Peyer's patch (tissue), 4 donors: Measurements from ENCODE around the gene CHAD.
"Not testable (repeated sequence)": the region's sequence is repeated elsewhere in the genome, so short reads cannot be mapped to it uniquely, and the experiment has no call there.

Experiments
- POLR2A ChIP-seq, 2 donors: fragments of 450-650 bp; IDR thresholded peaks; one replicate each; pipeline ENCODE4 v1.5.1; 2017; ENCODE audit warnings: antibody characterized with exemption in 2 of 2, mild to moderate bottlenecking in 2 of 2, moderate library complexity in 2 of 2
- TF ChIP-seq, protein P1 (sequence below), 6 experiments: fragments of 450-650 bp in 4 of 6; fragments of 200-600 bp in 2 of 6; sonication (generic) in 1 of 6; IDR thresholded peaks; one replicate each; pipeline ENCODE4 v1.5.1; 2017 to 2019; ENCODE audit warnings: antibody characterized with exemption in 6 of 6, mild to moderate bottlenecking in 3 of 6, moderate library complexity in 1 of 6

DNA sequence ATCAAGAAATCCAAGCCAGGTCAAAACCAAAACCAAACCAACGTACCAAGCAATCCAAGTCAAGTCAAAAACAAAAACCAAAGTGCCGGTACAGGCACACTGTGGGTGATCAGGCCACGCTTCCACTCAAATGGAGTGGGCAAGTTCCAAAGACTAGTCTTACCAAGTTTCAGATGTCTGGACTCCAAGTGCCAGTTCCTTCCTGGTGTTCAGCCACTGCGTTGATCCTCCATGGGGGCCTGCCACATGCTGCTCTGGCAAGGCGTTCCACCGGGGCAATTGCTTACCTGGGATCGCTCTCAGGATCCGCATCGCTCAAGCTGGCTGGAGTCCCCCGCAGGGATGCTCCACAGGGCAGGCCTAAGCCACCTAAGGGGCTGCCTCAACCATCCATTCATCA, 49.1 kb downstream of the CHAD start:
- TF ChIP-seq, protein P1, sequence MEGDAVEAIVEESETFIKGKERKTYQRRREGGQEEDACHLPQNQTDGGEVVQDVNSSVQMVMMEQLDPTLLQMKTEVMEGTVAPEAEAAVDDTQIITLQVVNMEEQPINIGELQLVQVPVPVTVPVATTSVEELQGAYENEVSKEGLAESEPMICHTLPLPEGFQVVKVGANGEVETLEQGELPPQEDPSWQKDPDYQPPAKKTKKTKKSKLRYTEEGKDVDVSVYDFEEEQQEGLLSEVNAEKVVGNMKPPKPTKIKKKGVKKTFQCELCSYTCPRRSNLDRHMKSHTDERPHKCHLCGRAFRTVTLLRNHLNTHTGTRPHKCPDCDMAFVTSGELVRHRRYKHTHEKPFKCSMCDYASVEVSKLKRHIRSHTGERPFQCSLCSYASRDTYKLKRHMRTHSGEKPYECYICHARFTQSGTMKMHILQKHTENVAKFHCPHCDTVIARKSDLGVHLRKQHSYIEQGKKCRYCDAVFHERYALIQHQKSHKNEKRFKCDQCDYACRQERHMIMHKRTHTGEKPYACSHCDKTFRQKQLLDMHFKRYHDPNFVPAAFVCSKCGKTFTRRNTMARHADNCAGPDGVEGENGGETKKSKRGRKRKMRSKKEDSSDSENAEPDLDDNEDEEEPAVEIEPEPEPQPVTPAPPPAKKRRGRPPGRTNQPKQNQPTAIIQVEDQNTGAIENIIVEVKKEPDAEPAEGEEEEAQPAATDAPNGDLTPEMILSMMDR (IDR thresholded peaks at IDR 0.05), result not testable (repeated sequence)
- TF ChIP-seq POLR2A (IDR thresholded peaks at IDR 0.05), result not testable (repeated sequence)
